GM18520 (cell line): ENCODE data around the gene TNP2.
"Not testable (repeated sequence)": the region's sequence is repeated elsewhere in the genome, so short reads cannot be mapped to it uniquely, and the experiment has no call there.

Experiments used
- ATAC-seq: cut with Tn5 transposase; IDR thresholded peaks from one replicate; pipeline ENCODE4 v1.9.1; 2021; ENCODE audit not compliant: unreplicated experiment

TNP2 gene

GRCh38 chr16:11301645-11302501 lies 32.7 kb upstream of the TNP2 start:
- ATAC-seq, result no peak

- no peak for ATAC-seq
Observed at GRCh38 chr16:11300560-11300892, 31.4 kb upstream of the TNP2 start.

- no peak for ATAC-seq
Observed at GRCh38 chr16:11299865-11300559, 30.9 kb upstream of the TNP2 start.

GRCh38 chr16:11298950-11299547 lies 29.9 kb upstream of the TNP2 start:
- ATAC-seq, result not testable (repeated sequence)

GRCh38 chr16:11298143-11298900 lies 29.2 kb upstream of the TNP2 start:
- ATAC-seq, result no peak

GRCh38 chr16:11297492-11298142 lies 28.5 kb upstream of the TNP2 start:
- ATAC-seq, result peak; percentile 78

GRCh38 chr16:11296706-11297491 lies 27.8 kb upstream of the TNP2 start:
- ATAC-seq, result peak; percentile 11

GRCh38 chr16:11296351-11296705 lies 27.2 kb upstream of the TNP2 start:
- ATAC-seq, result no peak

GRCh38 chr16:11295672-11296071 lies 26.5 kb upstream of the TNP2 start:
- no peak for ATAC-seq

- no peak for ATAC-seq
Observed at GRCh38 chr16:11292076-11292748, 23.1 kb upstream of the TNP2 start.

GRCh38 chr16:11291091-11291703 lies 22.1 kb upstream of the TNP2 start:
- ATAC-seq, result no peak

GRCh38 chr16:11290102-11290893 lies 21.2 kb upstream of the TNP2 start:
- no peak for ATAC-seq

- ATAC-seq, result not testable (repeated sequence)
Observed at GRCh38 chr16:11289696-11290095, 20.6 kb upstream of the TNP2 start.

- no peak for ATAC-seq
Observed at GRCh38 chr16:11289202-11289601, 20.1 kb upstream of the TNP2 start.

GRCh38 chr16:11285842-11286241 lies 16.7 kb upstream of the TNP2 start:
- no peak for ATAC-seq

- ATAC-seq, result no peak
Observed at GRCh38 chr16:11283820-11284248, 14.7 kb upstream of the TNP2 start.

- no peak for ATAC-seq
Observed at GRCh38 chr16:11280616-11281522, 11.7 kb upstream of the TNP2 start, which contains the start of gene PRM1. PRM1 (minus strand) TSS chr16:11281330; CDS start chr16:11281238, 92 bp downstream.
